Smooth muscle cell (in vitro differentiated cells): ENCODE results near the gene WDR20. TPM values are rescaled to one million over a fixed set of nuclear protein-coding genes. Genes with fewer than 3 reads are reported as not detected.
"Not testable (repeated sequence)": the region's sequence is repeated elsewhere in the genome, so short reads cannot be mapped to it uniquely, and the experiment has no call there.

Experiments used
- DNase-seq: peaks from one replicate; lab custom pipeline; 2025; ENCODE audit not compliant: unreplicated experiment; lab: John Stamatoyannopoulos, UW
- H2AFZ ChIP-seq: fragments of 200-600 bp; sonication (generic); 2 replicates; pipeline ENCODE4 v1.6.0; 2016; ENCODE audit warnings: antibody characterized with exemption, low read depth, mild to moderate bottlenecking
- H3F3A ChIP-seq: fragments of 200-600 bp; sonication (generic); 2 replicates; pipeline ENCODE4 v1.6.0; 2017; ENCODE audit warnings: antibody characterized with exemption, low read depth
- H3K27ac ChIP-seq: fragments of 200-600 bp; sonication (generic); 2 replicates; pipeline ENCODE4 v1.5.1; 2016; ENCODE audit warnings: low read depth, mild to moderate bottlenecking
- H3K27me3 ChIP-seq: fragments of 200-600 bp; sonication (generic); 2 replicates; pipeline ENCODE4 v1.6.1; 2016; ENCODE audit warnings: low read depth, mild to moderate bottlenecking
- H3K36me3 ChIP-seq: fragments of 200-600 bp; sonication (generic); 2 replicates; pipeline ENCODE4 v1.5.1; 2016; ENCODE audit warnings: low read depth
- H3K4me1 ChIP-seq: fragments of 200-600 bp; sonication (generic); 2 replicates; pipeline ENCODE4 v1.5.1; 2016; ENCODE audit warnings: low read depth
- H3K4me2 ChIP-seq: fragments of 200-600 bp; sonication (generic); 2 replicates; pipeline ENCODE4 v1.6.0; 2016; ENCODE audit warnings: mild to moderate bottlenecking
- H3K4me3 ChIP-seq: fragments of 200-600 bp; sonication (generic); 2 replicates; pipeline ENCODE4 v1.5.1; 2016; ENCODE audit warnings: mild to moderate bottlenecking
- H3K79me2 ChIP-seq: fragments of 200-600 bp; sonication (generic); 2 replicates; pipeline ENCODE4 v1.6.0; 2016; ENCODE audit warnings: low read depth, mild to moderate bottlenecking
- H3K9ac ChIP-seq: fragments of 200-600 bp; sonication (generic); 2 replicates; pipeline ENCODE4 v1.6.0; 2016; ENCODE audit warnings: low read depth
- H3K9me3 ChIP-seq: fragments of 200-600 bp; sonication (generic); replicated peaks from 2 replicates; pipeline ENCODE4 v1.5.1; 2016; ENCODE audit warnings: low read depth
- H4K20me1 ChIP-seq: fragments of 200-600 bp; sonication (generic); 2 replicates; pipeline ENCODE4 v1.6.0; 2016; ENCODE audit warnings: low read depth
- WGBS: methylation state at CpG from one replicate; pipeline ENCODE4 v1.1.7; 2016; ENCODE audit warnings: low lambda C conversion rate; 5-methylcytosine and 5-hydroxymethylcytosine counted together
- polyA plus RNA-seq: library from polyadenylated mRNA; unstranded; fragments of >200 nt; fragmentation: Nextera tagmentation; extraction: Ambion mirVana; gene quantifications from 2 replicates; pipeline ENCODE4 v1.2.1, GENCODE V29; 2016
- total RNA-seq: library from RNA; depleted of rRNA; stranded (reverse); fragments of >200 nt; gene quantifications from 2 replicates; pipeline ENCODE4 v1.2.3, GENCODE V29; 2014
- TF ChIP-seq, protein P1 (sequence below): fragments of 200-600 bp; sonication (generic); IDR thresholded peaks from 2 replicates; pipeline ENCODE4 v1.5.1; 2017; ENCODE audit warnings: borderline replicate concordance, mild to moderate bottlenecking, antibody characterized with exemption; ENCODE audit not compliant: insufficient read depth, poor library complexity, severe bottlenecking

The WDR20 gene
- total and polyA plus RNA-seq, 2 experiments from 2014 or later = 12.0 to 19.4 TPM

DNA sequence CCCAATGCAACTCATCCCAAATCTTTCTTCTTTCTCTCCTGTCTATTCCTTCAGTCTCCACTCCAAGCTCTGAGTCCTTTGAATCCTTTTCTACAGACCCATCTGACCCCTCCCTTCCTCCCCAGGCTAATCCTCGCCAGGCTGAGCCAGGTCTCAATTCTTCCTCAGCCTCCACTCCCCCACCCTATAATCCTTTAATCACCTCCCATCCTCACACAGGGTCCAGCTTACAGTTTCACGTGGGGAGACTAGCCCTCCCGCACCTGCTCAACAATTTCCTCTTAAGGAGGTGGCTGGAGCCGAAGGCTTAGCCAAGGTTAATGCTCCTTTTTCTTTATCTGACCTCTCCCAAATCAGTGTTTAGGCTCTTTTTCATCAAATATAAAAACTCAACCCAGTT, 101.5 kb downstream of the WDR20 start:
- no peak for DNase-seq
- Histone ChIP-seq H3K79me2 (no peaks in the 10 kb centered on the region), H2AFZ (no peak overlapping the region), H3K9me3 (no peaks in the 10 kb centered on the region), H4K20me1 (no peaks in the 10 kb centered on the region), H3K4me2 (no peak overlapping the region), H3K27me3 (no peaks in the 10 kb centered on the region), H3K9ac (no peak overlapping the region), H3K4me3 (no peak overlapping the region), H3K4me1 (no peaks in the 10 kb centered on the region), H3K36me3 (no peaks in the 10 kb centered on the region), H3F3A (no peaks in the 10 kb centered on the region), H3K27ac (no peak overlapping the region)
- TF ChIP-seq, protein P1, sequence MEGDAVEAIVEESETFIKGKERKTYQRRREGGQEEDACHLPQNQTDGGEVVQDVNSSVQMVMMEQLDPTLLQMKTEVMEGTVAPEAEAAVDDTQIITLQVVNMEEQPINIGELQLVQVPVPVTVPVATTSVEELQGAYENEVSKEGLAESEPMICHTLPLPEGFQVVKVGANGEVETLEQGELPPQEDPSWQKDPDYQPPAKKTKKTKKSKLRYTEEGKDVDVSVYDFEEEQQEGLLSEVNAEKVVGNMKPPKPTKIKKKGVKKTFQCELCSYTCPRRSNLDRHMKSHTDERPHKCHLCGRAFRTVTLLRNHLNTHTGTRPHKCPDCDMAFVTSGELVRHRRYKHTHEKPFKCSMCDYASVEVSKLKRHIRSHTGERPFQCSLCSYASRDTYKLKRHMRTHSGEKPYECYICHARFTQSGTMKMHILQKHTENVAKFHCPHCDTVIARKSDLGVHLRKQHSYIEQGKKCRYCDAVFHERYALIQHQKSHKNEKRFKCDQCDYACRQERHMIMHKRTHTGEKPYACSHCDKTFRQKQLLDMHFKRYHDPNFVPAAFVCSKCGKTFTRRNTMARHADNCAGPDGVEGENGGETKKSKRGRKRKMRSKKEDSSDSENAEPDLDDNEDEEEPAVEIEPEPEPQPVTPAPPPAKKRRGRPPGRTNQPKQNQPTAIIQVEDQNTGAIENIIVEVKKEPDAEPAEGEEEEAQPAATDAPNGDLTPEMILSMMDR = no peak
- 91% methylated on average over 4 of the region's 4 CpGs for WGBS

DNA sequence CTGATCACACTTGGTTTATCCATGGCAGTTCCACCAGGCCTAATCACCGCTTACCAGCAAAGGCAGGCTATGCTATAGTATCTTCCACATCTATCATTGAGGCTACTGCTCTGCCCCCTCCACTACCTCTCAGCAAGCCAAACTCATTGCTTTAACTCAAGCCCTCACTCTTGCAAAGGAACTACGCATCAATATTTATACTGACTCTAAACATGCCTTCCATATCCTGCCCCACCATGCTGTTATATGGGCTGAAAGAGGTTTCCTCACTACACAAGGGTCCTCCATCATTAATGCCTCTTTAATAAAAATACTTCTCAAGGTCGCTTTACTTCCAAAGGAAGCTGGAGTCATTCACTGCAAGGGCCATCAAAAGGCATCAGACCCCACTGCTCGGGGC, 104.1 kb downstream of the WDR20 start:
- H3K79me2 ChIP-seq, H2AFZ ChIP-seq, H3K4me2 ChIP-seq, H3K9me3 ChIP-seq, H3F3A ChIP-seq, H3K9ac ChIP-seq, H4K20me1 ChIP-seq, H3K27ac ChIP-seq, DNase-seq, H3K4me3 ChIP-seq, H3K27me3 ChIP-seq, H3K36me3 ChIP-seq, H3K4me1 ChIP-seq: not testable (repeated sequence)
- 93% methylated on average over 4 of the region's 4 CpGs for WGBS

DNA sequence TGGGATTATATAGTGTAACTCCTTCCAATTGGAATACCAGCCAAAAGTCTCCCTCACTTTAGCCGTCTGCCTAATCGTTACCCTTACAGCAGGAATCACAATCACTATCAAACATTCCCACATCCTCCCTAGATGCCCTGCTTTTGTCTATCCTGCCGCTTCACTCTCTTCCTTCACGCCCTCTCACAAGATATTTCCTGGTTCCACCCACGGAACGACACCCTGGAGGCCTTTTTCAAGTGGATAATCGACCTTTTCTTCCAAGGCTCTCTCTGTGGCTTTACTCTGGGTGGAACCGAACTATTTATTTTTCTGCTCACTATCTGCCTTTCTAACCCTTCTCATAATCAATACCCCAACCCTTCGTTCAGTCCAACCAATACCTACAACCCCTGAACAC, 106.4 kb downstream of the WDR20 start:
- DNase-seq = no peak
- Histone ChIP-seq H3K27me3 (no peaks in the 10 kb centered on the region), H3K9ac (no peak overlapping the region), H3K27ac (no peak overlapping the region), H3K79me2 (no peaks in the 10 kb centered on the region), H3F3A (no peaks in the 10 kb centered on the region), H3K9me3 (no peaks in the 10 kb centered on the region), H3K4me1 (peaks cover 4% of the 10 kb centered on the region), H4K20me1 (no peaks in the 10 kb centered on the region), H3K36me3 (no peaks in the 10 kb centered on the region), H2AFZ (no peak overlapping the region), H3K4me2 (no peak overlapping the region), H3K4me3 (no peak overlapping the region)
- WGBS = 88% methylated on average over 9 of the region's 9 CpGs
- TF ChIP-seq, protein P1 = no peak

DNA sequence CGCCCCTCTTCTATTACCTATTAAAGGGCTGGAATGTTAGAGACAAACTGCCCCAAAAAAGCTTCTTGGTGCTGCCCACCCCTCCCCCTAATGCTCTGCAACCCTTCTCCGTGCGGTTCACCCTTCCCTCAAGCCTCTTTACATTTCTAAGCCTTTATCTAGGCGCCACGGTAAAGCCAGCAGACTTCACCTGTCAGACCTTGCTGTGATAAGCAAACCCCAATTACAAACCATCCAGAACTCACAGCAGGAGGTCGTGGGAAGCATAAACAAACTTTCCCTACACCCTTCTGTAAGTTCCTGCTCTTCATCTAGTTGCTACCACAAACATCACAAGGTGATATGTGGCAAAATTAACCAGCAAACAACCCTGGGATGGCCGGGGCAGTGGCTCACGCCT, 108.4 kb downstream of the WDR20 start:
- no peaks in the 10 kb centered on the region for H4K20me1 ChIP-seq
- no peaks in the 10 kb centered on the region for H3K9me3 ChIP-seq
- H3K36me3 ChIP-seq = no peaks in the 10 kb centered on the region
- peaks cover 4% of the 10 kb centered on the region for H3K4me1 ChIP-seq
- no peaks in the 10 kb centered on the region for H3F3A ChIP-seq
- H3K4me3 ChIP-seq = no peak overlapping the region
- H3K79me2 ChIP-seq = no peaks in the 10 kb centered on the region
- DNase-seq = no peak
- H3K27ac ChIP-seq = no peak overlapping the region
- H3K4me2 ChIP-seq = no peak overlapping the region
- no peak overlapping the region for H2AFZ ChIP-seq
- WGBS = 52% methylated on average over 8 of the region's 8 CpGs
- no peaks in the 10 kb centered on the region for H3K27me3 ChIP-seq
- TF ChIP-seq, protein P1 = no peak
- H3K9ac ChIP-seq = no peak overlapping the region
